Right atrium auricular region (tissue), 2 donors: ENCODE data around the gene MRPS6. TPM values are rescaled to one million over a fixed set of nuclear protein-coding genes. Genes with fewer than 3 reads are reported as not detected.

ENCODE experiments used
- DNase-seq: peaks from one replicate; pipeline ENCODE4 v3.0.0-alpha.2; 2019; ENCODE audit warnings: low spot score
- H3K27ac ChIP-seq, 2 donors: fragments of 200-600 bp; sonication (generic); 1 replicate in 1 of 2; 2 replicates in 1 of 2; pipeline ENCODE4 v1.5.1; 2016 to 2019
- H3K27me3 ChIP-seq, 2 donors: fragments of 200-600 bp; sonication (generic); one replicate each; pipeline versions ENCODE4 v1.5.1 to v1.6.0; 2017 to 2019
- H3K36me3 ChIP-seq: fragments of 200-600 bp; sonication (generic); one replicate; pipeline ENCODE4 v1.5.1; 2016
- H3K4me1 ChIP-seq, 2 donors: fragments of 200-600 bp; sonication (generic); one replicate each; pipeline versions ENCODE4 v1.5.1 to v1.6.0; 2017 to 2019
- H3K4me3 ChIP-seq, 2 donors: fragments of 200-600 bp; sonication (generic); 1 replicate in 1 of 2; 2 replicates in 1 of 2; pipeline ENCODE4 v1.5.1; 2017 to 2019; ENCODE audit warnings: mild to moderate bottlenecking in 1 of 2, moderate library complexity in 1 of 2
- H3K9me3 ChIP-seq, 2 donors: fragments of 200-600 bp; sonication (generic); one replicate each; pipeline ENCODE4 v1.5.1; 2019
- total RNA-seq, 2 donors: library from RNA; depleted of rRNA; stranded (reverse); fragments of >200 nt; gene quantifications; one replicate each; pipeline ENCODE4 v1.1.0, GENCODE V29; 2016
- TF ChIP-seq, protein P1 (sequence below), 2 donors: fragments of 200-600 bp; sonication (generic); IDR thresholded peaks; one replicate each; pipeline ENCODE4 v1.5.1; 2019; ENCODE audit warnings: antibody characterized with exemption in 2 of 2

The MRPS6 gene
- total RNA-seq, 2 donors from 2014 or later = 18.8 to 30.4 TPM

GRCh38 chr21:34077888-34078287, 4.5 kb downstream of the MRPS6 start:
- H3K9me3 ChIP-seq = no peaks in the 10 kb centered on the region
- H3K4me1 ChIP-seq = peaks cover 0 to 59% of the 10 kb centered on the region in 2 donors
- DNase-seq = no peak
- TF ChIP-seq, protein P1, sequence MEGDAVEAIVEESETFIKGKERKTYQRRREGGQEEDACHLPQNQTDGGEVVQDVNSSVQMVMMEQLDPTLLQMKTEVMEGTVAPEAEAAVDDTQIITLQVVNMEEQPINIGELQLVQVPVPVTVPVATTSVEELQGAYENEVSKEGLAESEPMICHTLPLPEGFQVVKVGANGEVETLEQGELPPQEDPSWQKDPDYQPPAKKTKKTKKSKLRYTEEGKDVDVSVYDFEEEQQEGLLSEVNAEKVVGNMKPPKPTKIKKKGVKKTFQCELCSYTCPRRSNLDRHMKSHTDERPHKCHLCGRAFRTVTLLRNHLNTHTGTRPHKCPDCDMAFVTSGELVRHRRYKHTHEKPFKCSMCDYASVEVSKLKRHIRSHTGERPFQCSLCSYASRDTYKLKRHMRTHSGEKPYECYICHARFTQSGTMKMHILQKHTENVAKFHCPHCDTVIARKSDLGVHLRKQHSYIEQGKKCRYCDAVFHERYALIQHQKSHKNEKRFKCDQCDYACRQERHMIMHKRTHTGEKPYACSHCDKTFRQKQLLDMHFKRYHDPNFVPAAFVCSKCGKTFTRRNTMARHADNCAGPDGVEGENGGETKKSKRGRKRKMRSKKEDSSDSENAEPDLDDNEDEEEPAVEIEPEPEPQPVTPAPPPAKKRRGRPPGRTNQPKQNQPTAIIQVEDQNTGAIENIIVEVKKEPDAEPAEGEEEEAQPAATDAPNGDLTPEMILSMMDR (IDR thresholded peaks at IDR 0.05) = no peak
- no peak overlapping the region for H3K4me3 ChIP-seq
- no peaks in the 10 kb centered on the region for H3K36me3 ChIP-seq
- peak overlapping the region in 1 of 2 donors; percentile 55 for H3K27ac ChIP-seq
- no peaks in the 10 kb centered on the region for H3K27me3 ChIP-seq

- Histone ChIP-seq H3K27ac (peak overlapping the region in 1 of 2 donors; percentile 55), H3K4me3 (no peak overlapping the region), H3K4me1 (peaks cover 0 to 64% of the 10 kb centered on the region in 2 donors), H3K9me3 (no peaks in the 10 kb centered on the region), H3K27me3 (no peaks in the 10 kb centered on the region), H3K36me3 (no peaks in the 10 kb centered on the region)
- TF ChIP-seq, protein P1 (IDR thresholded peaks at IDR 0.05) = no peak
- DNase-seq = no peak
Measured at GRCh38 chr21:34078915-34079314, 5.5 kb downstream of the MRPS6 start.

- no peaks in the 10 kb centered on the region for H3K9me3 ChIP-seq
- DNase-seq = no peak
- no peak overlapping the region for H3K4me3 ChIP-seq
- peaks cover 0 to 49% of the 10 kb centered on the region in 2 donors for H3K4me1 ChIP-seq
- H3K27ac ChIP-seq = no peak overlapping the region
- H3K27me3 ChIP-seq = no peaks in the 10 kb centered on the region
- no peaks in the 10 kb centered on the region for H3K36me3 ChIP-seq
- TF ChIP-seq, protein P1 (IDR thresholded peaks at IDR 0.05) = no peak
Measured at GRCh38 chr21:34080710-34081109, 7.3 kb downstream of the MRPS6 start.

DNA sequence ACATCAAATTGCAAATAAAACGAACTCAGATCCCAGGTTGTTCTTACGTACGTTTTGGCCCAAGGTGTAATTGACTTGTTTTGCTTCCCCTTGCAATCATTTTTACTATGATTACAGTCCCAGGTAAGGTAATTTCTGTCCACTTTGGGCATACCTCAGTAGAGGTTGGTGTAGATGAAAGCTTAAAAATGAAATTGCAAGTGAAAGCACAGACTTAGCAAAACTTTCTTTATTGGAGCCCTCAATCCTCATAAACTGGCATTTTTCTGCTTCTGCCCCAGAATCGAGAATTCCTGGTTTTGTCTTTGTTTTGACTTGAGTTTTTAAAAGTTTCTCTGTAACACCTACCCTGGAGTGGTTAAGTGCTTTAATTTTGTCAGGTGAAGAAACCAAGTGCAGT, 9.4 kb downstream of the MRPS6 start:
- Histone ChIP-seq H3K27ac (no peak overlapping the region), H3K27me3 (no peaks in the 10 kb centered on the region), H3K36me3 (no peaks in the 10 kb centered on the region), H3K9me3 (no peaks in the 10 kb centered on the region), H3K4me3 (no peak overlapping the region), H3K4me1 (peaks cover 0 to 36% of the 10 kb centered on the region in 2 donors)
- no peak for DNase-seq
- TF ChIP-seq, protein P1 (IDR thresholded peaks at IDR 0.05) = no peak

GRCh38 chr21:34083357-34083756, 10.0 kb downstream of the MRPS6 start:
- TF ChIP-seq, protein P1 (IDR thresholded peaks at IDR 0.05) = no peak
- Histone ChIP-seq H3K36me3 (no peaks in the 10 kb centered on the region), H3K27me3 (no peaks in the 10 kb centered on the region), H3K4me3 (no peak overlapping the region), H3K4me1 (peaks cover 0 to 30% of the 10 kb centered on the region in 2 donors), H3K9me3 (no peaks in the 10 kb centered on the region), H3K27ac (no peak overlapping the region)
- no peak for DNase-seq

DNA sequence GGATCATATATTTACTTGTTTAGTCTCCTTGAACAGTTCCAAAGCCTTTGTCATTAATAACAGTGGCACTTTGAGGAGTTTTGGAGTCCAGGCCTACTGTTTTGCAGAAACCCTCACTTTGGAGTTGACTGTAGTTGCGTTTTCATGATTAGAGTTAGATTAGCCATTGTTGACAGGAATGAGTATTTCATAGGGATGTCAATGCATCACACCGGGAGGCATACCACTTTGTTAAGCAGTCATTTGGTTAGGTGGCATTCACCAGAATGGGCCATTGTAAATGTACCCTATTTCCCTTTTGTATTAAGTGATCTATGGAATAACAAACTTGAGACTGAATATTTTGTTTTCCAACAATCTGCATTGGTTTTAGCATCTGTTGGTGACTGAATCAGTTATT, 11.8 kb downstream of the MRPS6 start:
- TF ChIP-seq, protein P1 (IDR thresholded peaks at IDR 0.05) = no peak
- DNase-seq = no peak
- H3K27ac ChIP-seq = no peak overlapping the region
- H3K4me3 ChIP-seq = no peak overlapping the region
- H3K36me3 ChIP-seq = no peaks in the 10 kb centered on the region
- peaks cover 0 to 25% of the 10 kb centered on the region in 2 donors for H3K4me1 ChIP-seq
- H3K9me3 ChIP-seq = no peaks in the 10 kb centered on the region
- H3K27me3 ChIP-seq = no peaks in the 10 kb centered on the region
